Measurements from ENCODE around the gene UBE2D2. TPM values are rescaled to one million over a fixed set of nuclear protein-coding genes. Genes with fewer than 3 reads are reported as not detected.
"Not testable (repeated sequence)": the region's sequence is repeated elsewhere in the genome, so short reads cannot be mapped to it uniquely, and the experiment has no call there.

UBE2D2 gene
- total RNA-seq, 1 donor from 2014 or later = 229 TPM

DNA sequence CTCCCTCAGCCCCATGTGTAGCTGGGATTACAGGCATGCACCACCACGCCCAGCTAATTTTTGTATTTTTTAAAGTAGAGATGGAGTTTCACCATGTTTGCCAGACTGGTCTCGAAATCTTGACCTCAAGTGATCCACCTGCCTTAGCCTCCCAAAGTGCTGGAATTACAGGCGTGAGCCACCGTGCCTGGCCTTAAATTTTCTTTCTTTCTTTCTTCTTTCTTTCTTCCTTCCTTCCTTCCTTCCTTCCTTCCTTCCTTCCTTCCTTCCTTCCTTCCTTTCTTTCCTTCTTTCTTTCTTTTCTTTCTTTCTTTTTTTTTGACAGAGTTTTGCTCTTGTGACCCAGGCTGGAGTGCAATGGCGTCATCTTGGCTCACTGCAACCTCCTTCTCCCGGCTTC is 14.5 kb upstream of the UBE2D2 start:
- intact Hi-C loops (cut with micrococcal nuclease) = not testable (repeated sequence)

DNA sequence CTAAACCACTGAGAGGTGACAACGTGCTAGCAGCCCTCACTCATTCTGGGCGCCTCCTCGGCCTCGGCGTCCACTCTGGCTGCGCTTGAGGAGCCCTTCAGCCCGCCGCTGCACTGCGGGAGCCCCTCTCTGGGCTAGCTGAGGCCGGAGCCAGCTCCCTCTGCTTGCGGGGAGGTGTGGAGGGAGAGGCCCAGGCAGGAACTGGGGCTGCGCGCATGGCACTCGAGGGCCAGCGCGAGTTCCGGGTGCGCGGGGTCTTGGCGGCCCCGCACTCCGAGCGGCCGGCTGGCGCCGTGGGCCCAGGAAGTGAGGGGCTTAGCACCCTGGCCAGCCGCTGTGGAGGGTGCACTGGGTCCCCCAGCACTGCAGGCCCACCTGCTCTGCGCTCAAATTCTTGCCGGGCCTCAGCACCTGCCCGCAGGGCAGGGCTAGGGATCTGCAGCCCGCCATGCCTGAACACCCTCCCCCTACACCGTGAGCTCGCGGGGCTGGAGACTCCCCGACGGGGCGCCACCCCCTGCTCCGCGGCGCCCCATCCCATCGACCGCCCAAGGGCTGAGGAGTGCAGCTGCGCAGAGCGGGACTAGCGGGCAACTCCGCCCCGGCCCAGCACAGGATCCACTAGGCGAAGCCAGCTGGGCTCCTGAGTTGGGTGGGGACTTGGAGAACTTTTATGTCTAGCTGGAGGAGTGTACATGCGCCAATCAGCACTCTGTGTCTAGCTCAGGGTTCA is 11.8 kb upstream of the UBE2D2 start:
- intact Hi-C loops (cut with micrococcal nuclease) = no loop called here

DNA sequence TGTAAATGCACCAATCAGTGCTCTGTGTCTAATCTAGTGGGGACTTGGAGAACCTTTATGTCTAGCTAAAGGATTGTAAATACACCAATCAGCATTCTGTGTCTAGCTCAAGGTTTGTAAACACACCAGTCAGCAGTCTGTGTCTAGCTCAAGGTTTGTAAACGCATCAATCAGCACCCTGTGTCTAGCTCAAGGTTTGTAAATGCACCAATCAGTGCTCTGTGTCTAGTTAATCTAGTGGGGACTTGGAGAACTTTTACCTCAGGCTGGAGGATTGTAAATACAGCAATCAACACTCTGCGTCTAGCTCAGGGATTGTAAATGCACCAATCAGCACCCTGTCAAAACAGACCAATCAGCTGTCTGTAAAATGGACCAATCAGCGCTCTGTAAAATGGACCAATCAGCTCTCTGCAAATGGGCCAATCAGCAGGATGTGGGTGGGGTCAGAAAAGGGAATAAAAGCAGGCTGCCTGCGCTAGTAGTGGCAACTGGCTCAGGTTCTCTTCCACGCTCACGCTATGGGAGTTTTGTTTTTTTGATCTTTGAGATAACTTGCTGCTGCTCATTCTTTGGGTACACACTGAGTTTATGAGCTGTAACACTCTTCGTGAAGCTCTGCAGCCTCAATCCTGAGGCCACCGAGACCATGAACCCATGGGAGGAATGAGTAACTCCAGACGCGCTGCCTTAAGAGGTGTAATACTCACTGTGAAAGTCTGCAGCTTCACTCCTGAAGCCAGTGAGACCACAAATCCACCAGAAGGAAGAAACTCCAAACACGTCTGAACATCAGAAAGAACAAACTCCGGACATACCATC is 10.9 kb upstream of the UBE2D2 start:
- intact Hi-C loops (cut with micrococcal nuclease) = not testable (repeated sequence)

DNA sequence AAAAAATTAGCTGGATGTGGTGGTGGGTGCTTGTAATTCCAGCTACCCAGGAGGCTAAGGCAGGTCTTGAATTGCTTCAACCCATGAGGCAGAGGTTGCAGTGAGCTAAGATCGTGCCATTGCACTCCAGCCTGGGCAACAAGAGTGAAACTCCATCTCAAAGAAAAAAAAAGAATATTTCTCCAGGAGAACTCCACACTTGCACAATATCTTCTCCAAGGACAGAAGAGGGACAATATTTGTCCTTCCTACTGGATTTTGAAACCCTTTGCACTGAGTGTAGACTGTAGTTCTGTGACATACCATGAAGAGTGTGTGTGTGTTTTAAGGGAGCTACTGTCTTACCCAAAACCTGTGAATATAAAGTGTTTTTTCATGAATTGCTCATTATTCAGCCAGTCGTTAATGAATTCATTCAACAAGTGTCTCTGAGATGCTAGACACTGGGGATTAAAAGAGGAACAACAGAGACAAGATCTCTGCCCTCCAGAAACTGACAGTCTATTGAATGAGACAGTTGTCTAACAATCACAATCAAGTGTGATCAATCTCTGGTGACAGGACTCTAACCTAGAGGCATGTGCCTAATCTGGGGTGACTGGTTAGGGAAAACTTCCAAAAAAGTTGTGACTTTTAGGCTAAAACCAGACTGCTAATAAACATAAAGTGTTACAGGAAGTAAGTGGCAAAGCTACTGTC is 9.8 kb upstream of the UBE2D2 start:
- intact Hi-C loops (cut with micrococcal nuclease) = no loop called here

DNA sequence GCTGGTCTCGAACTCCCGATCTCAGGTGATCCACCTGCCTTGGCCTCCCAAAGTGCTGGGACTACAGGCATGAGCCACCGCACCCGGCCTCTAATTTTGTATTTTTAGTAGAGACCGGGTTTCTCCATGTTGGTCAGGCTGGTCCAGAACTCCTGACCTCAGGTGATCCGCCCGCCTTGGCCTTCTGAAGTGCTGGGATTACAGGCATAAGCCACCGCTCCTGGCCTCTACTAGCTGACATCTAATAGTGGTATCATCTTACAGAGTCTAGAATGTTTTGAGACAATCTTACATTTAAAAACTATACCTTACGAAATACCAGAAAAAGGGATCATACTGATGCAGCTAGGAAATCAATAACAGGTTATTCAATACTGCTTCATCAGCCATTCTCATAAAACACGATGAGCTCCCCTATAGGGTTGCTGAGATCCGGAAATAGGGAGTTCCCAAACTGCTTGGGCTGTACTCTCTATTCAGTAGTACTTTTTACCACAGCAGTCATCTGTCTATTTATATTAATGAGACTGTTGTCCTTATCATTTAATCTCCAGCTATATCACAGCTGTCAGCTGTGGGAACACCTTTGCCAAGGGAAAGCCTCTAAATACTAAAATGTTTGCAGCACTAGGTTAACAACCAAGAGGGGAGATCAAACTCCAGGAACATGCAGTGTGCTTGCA is 8.1 kb upstream of the UBE2D2 start:
- intact Hi-C loops (cut with micrococcal nuclease) = no loop called here

DNA sequence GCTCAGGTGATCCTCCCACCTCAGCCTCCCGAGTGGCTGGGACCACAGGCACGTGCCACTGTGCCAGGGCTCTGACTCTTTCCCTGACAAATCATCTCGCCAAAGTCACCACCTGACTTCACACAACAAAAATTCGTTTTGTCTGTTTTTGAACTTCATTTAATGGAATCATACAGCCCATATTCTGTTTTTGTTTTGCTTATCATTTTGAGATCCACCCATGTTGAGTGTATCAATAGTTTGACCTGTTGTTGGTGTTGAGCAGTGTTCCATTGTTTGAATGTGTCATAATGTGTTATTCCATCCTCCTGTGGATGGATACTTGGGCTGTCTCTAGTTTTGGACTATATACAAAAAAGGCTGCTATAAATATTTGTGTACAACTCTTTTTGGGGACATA is 6.9 kb upstream of the UBE2D2 start:
- intact Hi-C loops (cut with micrococcal nuclease) = no loop called here

- intact Hi-C loops (cut with micrococcal nuclease) = no loop called here
These were observed 3.3 kb upstream of the UBE2D2 start for GRCh38 chr5:139557811-139558210.

GRCh38 chr5:139561655-139562451 is 714 bp downstream of the UBE2D2 start:
- intact Hi-C loops (cut with micrococcal nuclease) = loop anchor here (1.0 to 10.0 kb wide), 17 partner anchors 36 to 1529 kb away; partner anchors contain the start of genes CDC25C, DNAJC18, EGR1 and ETF1

- intact Hi-C loops (cut with micrococcal nuclease) = loop anchor here (1.0 to 10.0 kb wide), 4 partner anchors 73 to 1231 kb away; partner anchors contain the start of genes CDC25C and EGR1
These were observed 1.7 kb downstream of the UBE2D2 start for GRCh38 chr5:139562847-139563246.

DNA sequence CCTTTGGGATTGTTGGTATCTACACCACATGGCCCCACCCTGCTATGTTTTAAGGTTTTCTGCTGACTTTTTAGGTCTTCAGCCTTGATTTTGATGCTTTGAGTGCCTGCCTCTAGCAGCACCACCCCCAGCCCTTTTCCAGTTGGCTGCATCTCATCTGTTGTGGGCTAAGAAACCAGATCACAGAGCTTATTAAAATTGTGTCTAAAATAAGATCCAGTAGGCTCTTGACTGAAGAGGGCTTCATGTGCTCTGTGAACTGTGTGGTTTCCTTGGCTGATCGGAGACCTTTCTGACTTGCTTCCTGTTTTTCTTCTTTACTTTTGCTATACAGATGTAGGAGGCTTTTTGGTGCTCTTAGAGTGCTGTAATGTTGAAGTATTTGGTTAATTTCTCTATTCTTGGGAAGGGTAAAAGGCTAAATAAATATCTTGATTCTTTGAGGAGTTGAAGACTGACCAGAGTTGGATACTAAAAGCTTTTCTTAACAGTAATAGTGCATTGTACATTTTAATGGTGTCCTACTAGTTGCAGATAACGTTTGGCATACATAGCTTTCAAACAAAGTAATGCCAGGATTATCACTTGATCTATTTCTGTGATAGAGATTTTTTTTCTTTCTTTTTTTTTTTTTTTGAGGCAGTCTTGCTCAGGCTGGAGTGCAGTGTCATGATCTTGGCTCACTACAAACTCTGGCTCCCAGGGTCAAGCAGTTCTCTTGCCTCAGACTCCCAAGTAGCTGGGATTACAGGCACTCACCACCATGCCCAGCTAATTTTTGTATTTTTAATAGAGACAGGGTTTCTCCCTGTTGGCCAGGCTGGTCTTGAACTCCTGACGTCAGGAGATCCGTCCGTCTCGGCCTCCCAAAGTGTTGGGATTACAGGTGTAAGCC is 4.5 kb downstream of the UBE2D2 start:
- intact Hi-C loops (cut with micrococcal nuclease) = loop anchor here (1.0 to 10.0 kb wide), 4 partner anchors 10 to 1101 kb away; partner anchors contain the start of gene EGR1

GRCh38 chr5:139566611-139567010 is 5.5 kb downstream of the UBE2D2 start:
- intact Hi-C loops (cut with micrococcal nuclease) = loop anchor here (10.0 kb wide), 1 partner anchor 1102 kb away; the partner anchor contains the start of gene EGR1

- intact Hi-C loops (cut with micrococcal nuclease) = loop anchor here (10.0 kb wide), 1 partner anchor 1105 kb away; the partner anchor contains the start of gene EGR1
These were observed 8.3 kb downstream of the UBE2D2 start for GRCh38 chr5:139569270-139569955.

- intact Hi-C loops (cut with micrococcal nuclease) = no loop called here
These were observed 10.4 kb downstream of the UBE2D2 start for GRCh38 chr5:139571543-139571942.

DNA sequence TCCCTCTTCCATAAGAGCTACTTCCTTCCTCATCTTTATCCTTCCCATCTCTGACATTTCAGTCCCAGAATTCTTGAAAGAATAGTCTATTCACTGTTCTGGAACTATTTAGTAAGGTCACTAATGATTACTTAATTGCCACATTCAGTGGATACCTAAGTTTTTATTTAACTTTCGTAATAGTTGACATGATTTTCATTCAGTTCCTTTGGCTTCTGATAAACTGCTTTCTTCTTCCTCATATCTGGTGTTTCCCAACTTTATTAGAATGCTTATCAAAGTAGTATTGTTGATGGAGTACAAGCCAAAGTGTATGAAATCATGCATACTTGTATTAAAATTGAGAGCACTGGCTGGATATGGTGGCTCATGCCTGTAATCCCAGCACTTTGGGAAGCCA is 10.8 kb downstream of the UBE2D2 start:
- intact Hi-C loops (cut with micrococcal nuclease) = no loop called here

GRCh38 chr5:139574641-139575312 is 13.6 kb downstream of the UBE2D2 start:
- intact Hi-C loops (cut with micrococcal nuclease) = loop anchor here (1.0 to 5.0 kb wide), 3 partner anchors 9 to 152 kb away; no protein-coding TSS in a partner anchor

- intact Hi-C loops (cut with micrococcal nuclease) = loop anchor here (1.0 to 5.0 kb wide), 3 partner anchors 10 to 153 kb away; no protein-coding TSS in a partner anchor
These were observed 14.1 kb downstream of the UBE2D2 start for GRCh38 chr5:139575313-139575646.

DNA sequence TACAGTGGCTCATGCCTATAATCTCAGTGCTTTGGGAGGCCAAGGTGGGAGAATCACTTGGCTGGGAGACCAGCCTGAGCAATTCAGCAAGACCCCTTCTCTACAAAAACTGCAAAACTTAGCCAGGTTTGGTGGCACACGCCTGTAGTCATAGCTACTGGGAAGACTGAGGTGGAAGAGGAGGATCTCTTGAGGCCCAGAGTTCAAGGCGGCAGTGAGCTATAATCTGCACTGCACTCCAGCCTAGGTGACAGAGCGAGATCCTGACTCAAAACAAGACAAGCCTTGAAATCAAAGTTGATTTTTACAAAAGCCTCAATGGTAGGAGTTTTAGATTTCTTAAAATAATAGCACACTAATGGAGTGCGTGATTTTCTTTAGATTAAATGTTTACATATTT is 14.6 kb downstream of the UBE2D2 start:
- intact Hi-C loops (cut with micrococcal nuclease) = loop anchor here (1.0 to 5.0 kb wide), 4 partner anchors 10 to 153 kb away; no protein-coding TSS in a partner anchor

Data from T-helper 1 cell treated with Interleukin-12 subunit alpha and Interleukin-12 subunit beta and Interleukin-4 antibody, amounts not matched to agents 30 ng/mL and 1 ng/mL, for 36 hours (primary cell).